OCI-LY7 (cell line): Measurements from ENCODE around the gene F2RL2. TPM values are rescaled to one million over a fixed set of nuclear protein-coding genes. Genes with fewer than 3 reads are reported as not detected.

Experiments
- BruUV-seq: library from RNA; stranded (reverse); fragments of 400-500 nt; replicated peaks from 2 replicates; lab custom pipeline; 2021; lab: Mats Ljungman, UMichigan
- CTCF ChIA-PET: fragments of 300-600 bp; sonication (Branson Sonifier 250); formaldehyde crosslinking; loops from one replicate; lab custom pipeline; 2022; ENCODE audit warnings: antibody characterized with exemption; ENCODE audit not compliant: unreplicated experiment; lab: Charles Lee
- POLR2A ChIA-PET: fragments of 300-600 bp; sonication (Branson Sonifier 250); formaldehyde crosslinking; loops from one replicate; lab custom pipeline; 2022; ENCODE audit warnings: antibody characterized with exemption; lab: Charles Lee
- DNase-seq: peaks from one replicate; pipeline ENCODE4 v3.0.0-alpha.2; 2015; ENCODE audit warnings: low spot score
- H2AFZ ChIP-seq: fragments of 200-600 bp; sonication (generic), shearing (Covaris generic); 2 replicates; pipeline ENCODE4 v1.6.1; 2014; ENCODE audit warnings: mild to moderate bottlenecking, antibody characterized with exemption, low read length, moderate library complexity
- H3K27ac ChIP-seq: fragments of 200-600 bp; sonication (generic); 2 replicates; pipeline ENCODE4 v1.5.1; 2014; ENCODE audit warnings: mixed run types, low read depth, mild to moderate bottlenecking, moderate library complexity, low read length, inconsistent platforms; ENCODE audit not compliant: poor library complexity, severe bottlenecking
- H3K36me3 ChIP-seq: fragments of 200-600 bp; sonication (generic); 2 replicates; pipeline ENCODE4 v1.6.1; 2014; ENCODE audit warnings: mild to moderate bottlenecking, antibody characterized with exemption, low read length, moderate library complexity, mixed read lengths; ENCODE audit not compliant: insufficient read depth
- H3K4me1 ChIP-seq: fragments of 200-600 bp; sonication (generic); 2 replicates; pipeline ENCODE4 v1.5.1; 2014; ENCODE audit warnings: mild to moderate bottlenecking, low read length; ENCODE audit not compliant: insufficient read depth, poor library complexity, severe bottlenecking
- H3K4me2 ChIP-seq: fragments of 200-600 bp; sonication (generic); 2 replicates; pipeline ENCODE4 v1.6.1; 2014; ENCODE audit warnings: mild to moderate bottlenecking, low read length
- H3K4me3 ChIP-seq: fragments of 200-600 bp; sonication (generic); 2 replicates; pipeline ENCODE4 v1.5.1; 2014; ENCODE audit warnings: mild to moderate bottlenecking, low read depth, low read length; ENCODE audit not compliant: poor library complexity, severe bottlenecking
- H3K79me2 ChIP-seq: fragments of 200-600 bp; sonication (generic); 2 replicates; pipeline ENCODE4 v1.6.1; 2016; ENCODE audit warnings: low read depth, mild to moderate bottlenecking, low read length, moderate library complexity, mixed read lengths; ENCODE audit not compliant: insufficient read depth
- H3K9me2 ChIP-seq: fragments of 200-600 bp; sonication (generic); 2 replicates; pipeline ENCODE4 v1.6.1; 2016; ENCODE audit warnings: mild to moderate bottlenecking, low read length, mixed read lengths; ENCODE audit not compliant: insufficient read depth
- H3K9me3 ChIP-seq: fragments of 200-600 bp; sonication (generic); 2 replicates; pipeline ENCODE4 v1.6.1; 2014; ENCODE audit warnings: mild to moderate bottlenecking, mixed run types, low read length, mixed read lengths
- H4K20me1 ChIP-seq: fragments of 200-600 bp; sonication (generic); 2 replicates; pipeline ENCODE4 v1.6.1; 2014; ENCODE audit warnings: mild to moderate bottlenecking, antibody characterized with exemption, low read length, moderate library complexity, mixed read lengths; ENCODE audit not compliant: insufficient read depth
- EZH2phosphoT487 ChIP-seq: fragments of 200-600 bp; sonication (generic); IDR thresholded peaks from 2 replicates; pipeline ENCODE4 v1.6.1; 2018; ENCODE audit warnings: low read depth, borderline replicate concordance, mild to moderate bottlenecking, mixed run types, antibody characterized with exemption, low read length, moderate library complexity, mixed read lengths
- intact Hi-C: fragments of 100-400 bp; cut with micrococcal nuclease; formaldehyde crosslinking; loops from one replicate; pipeline ENCODE4 v1.10.0; 2022; ENCODE audit not compliant: unreplicated experiment
- total RNA-seq, 2 experiments: library from RNA; depleted of rRNA in 1 of 2; stranded (reverse); fragments of >200 nt in 1 of 2; shearing (Covaris generic) in 1 of 2; gene quantifications; 2 replicates each; pipeline ENCODE4 v1.2.3, GENCODE V29; 2014 to 2022
- TF ChIP-seq, protein P1 (sequence below): fragments of 200-600 bp; sonication (generic); conservative IDR thresholded peaks from 2 replicates; pipeline ENCODE4 v1.5.1; 2014; ENCODE audit warnings: mild to moderate bottlenecking, antibody characterized with exemption, low read length, moderate library complexity, mixed read lengths

The F2RL2 gene
- total RNA-seq, 2 experiments from 2014 or later, result not detected

DNA sequence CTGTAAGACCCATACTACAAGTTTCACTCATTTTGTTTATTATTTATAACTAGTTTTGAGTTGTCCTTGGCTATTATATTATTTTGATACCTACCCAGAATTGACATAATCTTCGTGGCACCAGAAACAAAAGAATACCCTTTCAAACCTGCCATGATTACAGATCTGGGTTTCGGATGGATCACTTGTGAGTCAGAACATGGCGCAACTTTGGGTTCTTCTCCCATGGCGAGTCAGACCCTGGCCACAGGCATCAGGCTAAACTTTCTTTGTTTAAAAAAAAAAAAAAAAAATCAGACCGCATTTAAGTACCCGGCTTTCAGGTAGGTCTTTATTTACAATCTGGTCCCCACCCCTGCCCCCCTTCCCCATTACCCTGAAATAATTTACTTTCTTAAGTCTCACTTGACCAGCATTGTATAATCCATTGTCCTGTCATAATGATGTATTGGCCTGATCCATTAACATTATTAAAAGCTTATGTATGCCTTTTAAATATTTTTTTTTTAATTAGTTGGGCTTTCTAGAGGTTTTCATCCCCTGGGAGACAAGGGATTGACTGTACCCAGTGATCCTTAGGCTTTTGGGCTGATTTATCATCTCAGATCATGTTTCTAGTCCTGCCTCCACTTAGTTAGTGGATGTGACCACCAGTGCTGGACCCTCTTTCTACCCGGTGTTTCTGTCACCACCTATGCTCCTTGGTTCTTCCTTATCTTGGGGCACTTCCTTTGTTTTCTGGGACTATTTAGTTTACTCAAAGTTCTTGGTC lies 43.9 kb downstream of the F2RL2 start:
- no peak overlapping the region for H2AFZ ChIP-seq
- no peaks in the 10 kb centered on the region for H3K79me2 ChIP-seq
- H4K20me1 ChIP-seq, result no peaks in the 10 kb centered on the region
- H3K36me3 ChIP-seq, result 0 out of 2 replicates have a peak, but pooled peaks cover 7% of the 10 kb centered on the region
- H3K9me2 ChIP-seq, result no peaks in the 10 kb centered on the region
- peaks cover 16% of the 10 kb centered on the region for H3K4me1 ChIP-seq
- no TSS peak for BruUV-seq
- TF ChIP-seq EZH2phosphoT487, result no peak
- TF ChIP-seq, protein P1, sequence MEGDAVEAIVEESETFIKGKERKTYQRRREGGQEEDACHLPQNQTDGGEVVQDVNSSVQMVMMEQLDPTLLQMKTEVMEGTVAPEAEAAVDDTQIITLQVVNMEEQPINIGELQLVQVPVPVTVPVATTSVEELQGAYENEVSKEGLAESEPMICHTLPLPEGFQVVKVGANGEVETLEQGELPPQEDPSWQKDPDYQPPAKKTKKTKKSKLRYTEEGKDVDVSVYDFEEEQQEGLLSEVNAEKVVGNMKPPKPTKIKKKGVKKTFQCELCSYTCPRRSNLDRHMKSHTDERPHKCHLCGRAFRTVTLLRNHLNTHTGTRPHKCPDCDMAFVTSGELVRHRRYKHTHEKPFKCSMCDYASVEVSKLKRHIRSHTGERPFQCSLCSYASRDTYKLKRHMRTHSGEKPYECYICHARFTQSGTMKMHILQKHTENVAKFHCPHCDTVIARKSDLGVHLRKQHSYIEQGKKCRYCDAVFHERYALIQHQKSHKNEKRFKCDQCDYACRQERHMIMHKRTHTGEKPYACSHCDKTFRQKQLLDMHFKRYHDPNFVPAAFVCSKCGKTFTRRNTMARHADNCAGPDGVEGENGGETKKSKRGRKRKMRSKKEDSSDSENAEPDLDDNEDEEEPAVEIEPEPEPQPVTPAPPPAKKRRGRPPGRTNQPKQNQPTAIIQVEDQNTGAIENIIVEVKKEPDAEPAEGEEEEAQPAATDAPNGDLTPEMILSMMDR, result no peak
- no peak overlapping the region for H3K27ac ChIP-seq
- no peak overlapping the region for H3K4me3 ChIP-seq
- ChIA-PET POLR2A (no interaction called here), CTCF (no interaction called here)
- no peak for DNase-seq
- intact Hi-C loops, result no loop called here
- H3K4me2 ChIP-seq, result no peak overlapping the region
- no peaks in the 10 kb centered on the region for H3K9me3 ChIP-seq

DNA sequence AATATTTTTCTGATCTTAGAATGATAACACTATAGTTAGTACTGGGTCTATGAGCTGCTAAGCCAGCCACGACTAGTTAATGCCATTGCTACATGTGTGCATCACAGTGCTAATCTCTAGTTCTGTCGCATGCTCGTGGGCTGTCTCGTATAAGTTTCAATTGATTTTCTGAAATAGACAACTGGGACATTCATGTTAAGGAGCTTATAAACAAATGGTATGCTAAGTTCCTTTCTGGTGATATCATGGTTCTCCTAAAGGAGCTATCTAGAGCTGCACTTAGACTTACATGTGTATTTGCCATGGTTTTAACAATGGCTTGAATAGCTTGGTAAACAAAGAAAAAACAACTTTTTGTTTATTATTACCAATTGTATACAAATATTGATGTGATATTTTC lies 46.2 kb downstream of the F2RL2 start:
- no peaks in the 10 kb centered on the region for H4K20me1 ChIP-seq
- DNase-seq, result no peak
- BruUV-seq, result no TSS peak
- no peaks in the 10 kb centered on the region for H3K79me2 ChIP-seq
- no peak for TF ChIP-seq EZH2phosphoT487
- TF ChIP-seq, protein P1, result no peak
- H3K4me3 ChIP-seq, result no peak overlapping the region
- H3K4me2 ChIP-seq, result no peak overlapping the region
- no peaks in the 10 kb centered on the region for H3K9me2 ChIP-seq
- H3K36me3 ChIP-seq, result peaks cover 8% of the 10 kb centered on the region; the same call in 1 of the 2 replicates
- ChIA-PET CTCF (no interaction called here), POLR2A (interaction anchor here (0.6 to 1.3 kb wide), 3 partner anchors 103 to 1228 kb away, joined by 3 to 6 read pairs (median 4); no protein-coding TSS in a partner anchor)
- no peak overlapping the region for H3K27ac ChIP-seq
- intact Hi-C loops, result no loop called here
- peaks cover 6% of the 10 kb centered on the region for H3K4me1 ChIP-seq
- H2AFZ ChIP-seq, result no peak overlapping the region
- H3K9me3 ChIP-seq, result no peaks in the 10 kb centered on the region

- Histone ChIP-seq H3K4me3 (no peak overlapping the region), H3K79me2 (no peaks in the 10 kb centered on the region), H3K9me3 (no peaks in the 10 kb centered on the region), H3K4me2 (no peak overlapping the region), H3K4me1 (peaks cover 5% of the 10 kb centered on the region), H3K27ac (no peak overlapping the region), H2AFZ (no peak overlapping the region), H3K9me2 (no peaks in the 10 kb centered on the region), H3K36me3 (peaks cover 14% of the 10 kb centered on the region; the same call in 1 of the 2 replicates), H4K20me1 (no peaks in the 10 kb centered on the region)
- intact Hi-C loops, result no loop called here
- BruUV-seq, result no TSS peak
- ChIA-PET POLR2A (interaction anchor here (0.7 kb wide), 1 partner anchor 1228 kb away, joined by 6 read pairs; no protein-coding TSS in a partner anchor), CTCF (no interaction called here)
- TF ChIP-seq, protein P1, result no peak
- TF ChIP-seq EZH2phosphoT487, result no peak
- no peak for DNase-seq
These were observed 46.8 kb downstream of the F2RL2 start for GRCh38 chr5:76576450-76576849.
